Neural progenitor cell (in vitro differentiated cells): ENCODE measurements around the gene TMEM98. TPM values are rescaled to one million over a fixed set of nuclear protein-coding genes. Genes with fewer than 3 reads are reported as not detected.

Source experiments
- DNase-seq: peaks from one replicate; pipeline ENCODE4 v3.0.0-alpha.2; 2016; ENCODE audit warnings: low spot score
- H2AFZ ChIP-seq: fragments of 200-600 bp; sonication (generic); replicated peaks from 2 replicates; pipeline ENCODE4 v1.6.1; 2016; ENCODE audit warnings: antibody characterized with exemption
- H3F3A ChIP-seq: fragments of 200-600 bp; sonication (generic); 2 replicates; pipeline ENCODE4 v1.6.1; 2016; ENCODE audit warnings: antibody characterized with exemption, low read depth
- H3K27ac ChIP-seq: fragments of 200-600 bp; sonication (generic); 2 replicates; pipeline ENCODE4 v1.5.1; 2016; ENCODE audit warnings: mild to moderate bottlenecking
- H3K27me3 ChIP-seq: fragments of 200-600 bp; sonication (generic); 2 replicates; pipeline ENCODE4 v1.6.1; 2016; ENCODE audit warnings: mild to moderate bottlenecking, moderate library complexity
- H3K36me3 ChIP-seq: fragments of 200-600 bp; sonication (generic); 2 replicates; pipeline ENCODE4 v1.5.1; 2016
- H3K4me1 ChIP-seq: fragments of 200-600 bp; sonication (generic); 2 replicates; pipeline ENCODE4 v1.6.1; 2016; ENCODE audit warnings: mixed run types
- H3K4me2 ChIP-seq: fragments of 200-600 bp; sonication (generic); 2 replicates; pipeline ENCODE4 v1.6.1; 2016
- H3K4me3 ChIP-seq: fragments of 200-600 bp; sonication (generic); 2 replicates; pipeline ENCODE4 v1.5.1; 2016
- H3K79me2 ChIP-seq: fragments of 200-600 bp; sonication (generic); 2 replicates; pipeline ENCODE4 v1.6.1; 2016; ENCODE audit warnings: low read depth
- H3K9ac ChIP-seq: fragments of 200-600 bp; sonication (generic); 2 replicates; pipeline ENCODE4 v1.6.1; 2016
- H3K9me3 ChIP-seq: fragments of 200-600 bp; sonication (generic); 2 replicates; pipeline ENCODE4 v1.5.1; 2016; ENCODE audit warnings: low read depth
- H4K20me1 ChIP-seq: fragments of 200-600 bp; sonication (generic); 2 replicates; pipeline ENCODE4 v1.6.1; 2016; ENCODE audit warnings: low read depth
- H3K27ac Mint-ChIP-seq: 3 replicates; pipeline ENCODE4 v1.8.0; 2021; ENCODE audit warnings: mixed read lengths
- H3K27me3 Mint-ChIP-seq: 2 replicates; pipeline ENCODE4 v1.8.0; 2022; ENCODE audit warnings: low read depth, mild to moderate bottlenecking, inconsistent platforms, moderate library complexity, mixed read lengths; ENCODE audit not compliant: insufficient read depth
- H3K36me3 Mint-ChIP-seq: 3 replicates; pipeline ENCODE4 v1.8.0; 2021; ENCODE audit warnings: mixed read lengths
- H3K4me1 Mint-ChIP-seq: 3 replicates; pipeline ENCODE4 v1.8.0; 2021; ENCODE audit warnings: mixed read lengths
- H3K4me3 Mint-ChIP-seq: 3 replicates; pipeline ENCODE4 v1.8.0; 2021; ENCODE audit warnings: mild to moderate bottlenecking, moderate library complexity, mixed read lengths
- H3K9me3 Mint-ChIP-seq: 3 replicates; pipeline ENCODE4 v1.8.0; 2020; ENCODE audit warnings: mixed read lengths
- EZH2 ChIP-seq: fragments of 200-600 bp; sonication (generic); IDR thresholded peaks from 2 replicates; pipeline ENCODE4 v1.6.1; 2017; ENCODE audit warnings: antibody characterized with exemption, mild to moderate bottlenecking, moderate library complexity
- EZH2phosphoT487 ChIP-seq: fragments of 200-600 bp; sonication (generic); IDR thresholded peaks from 2 replicates; pipeline ENCODE4 v1.6.1; 2017; ENCODE audit warnings: antibody characterized with exemption
- total RNA-seq: library from RNA; depleted of rRNA; stranded (reverse); fragments of >200 nt; gene quantifications from 2 replicates; pipeline ENCODE4 v1.2.3, GENCODE V29; 2015; ENCODE audit warnings: low replicate concordance
- TF ChIP-seq, protein P1 (sequence below): fragments of 200-600 bp; sonication (generic); IDR thresholded peaks from 2 replicates; pipeline ENCODE4 v1.5.1; 2017; ENCODE audit warnings: antibody characterized with exemption, mild to moderate bottlenecking

TMEM98 gene
- total RNA-seq, 1 donor from 2014 or later, result 117 TPM

DNA sequence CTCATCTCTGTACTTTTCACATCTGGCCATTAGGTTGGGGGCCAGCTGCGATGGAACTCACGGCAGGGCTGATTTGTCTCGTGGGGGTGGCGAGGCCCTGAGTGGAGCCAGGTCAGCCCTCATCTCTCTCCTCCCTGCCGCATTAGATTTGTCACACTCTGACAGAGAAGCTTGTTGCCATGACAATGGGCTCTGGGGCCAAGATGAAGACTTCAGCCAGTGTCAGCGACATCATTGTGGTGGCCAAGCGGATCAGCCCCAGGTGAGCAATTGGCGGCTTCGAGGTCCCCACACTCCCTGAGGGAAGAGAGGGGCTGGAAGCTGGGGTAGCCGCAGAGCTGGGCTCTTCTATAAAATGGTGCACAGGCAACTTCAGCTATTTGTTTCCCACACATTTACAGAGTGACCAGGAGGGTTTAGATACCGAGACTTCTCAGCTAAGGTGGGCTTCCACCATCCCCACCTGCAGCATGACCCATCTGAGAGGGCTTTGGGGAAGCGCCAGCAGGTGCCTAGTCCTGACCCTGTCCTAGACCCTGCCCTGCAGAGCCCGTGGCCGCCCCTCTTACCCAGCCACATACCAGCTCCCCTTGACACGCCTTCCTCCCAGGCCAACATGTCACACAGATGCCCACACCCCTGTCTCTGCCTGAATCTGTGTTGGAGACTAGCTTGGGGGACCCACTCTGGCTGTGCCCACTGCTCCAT, 8.4 kb downstream of the TMEM98 start:
- H3K4me3 ChIP-seq, result no peak overlapping the region
- H3K79me2 ChIP-seq, result peaks cover 10% of the 10 kb centered on the region
- H3K4me1 ChIP-seq, result peaks cover 10% of the 10 kb centered on the region
- no peak overlapping the region for H3K9ac ChIP-seq
- H3K27ac ChIP-seq, result no peak overlapping the region
- no peaks in the 10 kb centered on the region for H3K27me3 ChIP-seq
- Mint-ChIP-seq H3K36me3 (peaks cover 49% of the 10 kb centered on the region), H3K9me3 (peaks cover 1% of the 10 kb centered on the region), H3K4me3 (peak overlapping the region; percentile 59), H3K27ac (peak overlapping the region; percentile 65), H3K27me3 (no peaks in the 10 kb centered on the region), H3K4me1 (peaks cover 34% of the 10 kb centered on the region)
- H2AFZ ChIP-seq, result no peak overlapping the region
- no peaks in the 10 kb centered on the region for H3K9me3 ChIP-seq
- no peak overlapping the region for H3K4me2 ChIP-seq
- H3K36me3 ChIP-seq, result peaks cover 6% of the 10 kb centered on the region
- peaks cover 9% of the 10 kb centered on the region for H3F3A ChIP-seq
- peaks cover 24% of the 10 kb centered on the region for H4K20me1 ChIP-seq
- no peak for TF ChIP-seq EZH2
- no peak for TF ChIP-seq EZH2phosphoT487
- TF ChIP-seq, protein P1, sequence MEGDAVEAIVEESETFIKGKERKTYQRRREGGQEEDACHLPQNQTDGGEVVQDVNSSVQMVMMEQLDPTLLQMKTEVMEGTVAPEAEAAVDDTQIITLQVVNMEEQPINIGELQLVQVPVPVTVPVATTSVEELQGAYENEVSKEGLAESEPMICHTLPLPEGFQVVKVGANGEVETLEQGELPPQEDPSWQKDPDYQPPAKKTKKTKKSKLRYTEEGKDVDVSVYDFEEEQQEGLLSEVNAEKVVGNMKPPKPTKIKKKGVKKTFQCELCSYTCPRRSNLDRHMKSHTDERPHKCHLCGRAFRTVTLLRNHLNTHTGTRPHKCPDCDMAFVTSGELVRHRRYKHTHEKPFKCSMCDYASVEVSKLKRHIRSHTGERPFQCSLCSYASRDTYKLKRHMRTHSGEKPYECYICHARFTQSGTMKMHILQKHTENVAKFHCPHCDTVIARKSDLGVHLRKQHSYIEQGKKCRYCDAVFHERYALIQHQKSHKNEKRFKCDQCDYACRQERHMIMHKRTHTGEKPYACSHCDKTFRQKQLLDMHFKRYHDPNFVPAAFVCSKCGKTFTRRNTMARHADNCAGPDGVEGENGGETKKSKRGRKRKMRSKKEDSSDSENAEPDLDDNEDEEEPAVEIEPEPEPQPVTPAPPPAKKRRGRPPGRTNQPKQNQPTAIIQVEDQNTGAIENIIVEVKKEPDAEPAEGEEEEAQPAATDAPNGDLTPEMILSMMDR, result no peak
- DNase-seq, result no peak

DNA sequence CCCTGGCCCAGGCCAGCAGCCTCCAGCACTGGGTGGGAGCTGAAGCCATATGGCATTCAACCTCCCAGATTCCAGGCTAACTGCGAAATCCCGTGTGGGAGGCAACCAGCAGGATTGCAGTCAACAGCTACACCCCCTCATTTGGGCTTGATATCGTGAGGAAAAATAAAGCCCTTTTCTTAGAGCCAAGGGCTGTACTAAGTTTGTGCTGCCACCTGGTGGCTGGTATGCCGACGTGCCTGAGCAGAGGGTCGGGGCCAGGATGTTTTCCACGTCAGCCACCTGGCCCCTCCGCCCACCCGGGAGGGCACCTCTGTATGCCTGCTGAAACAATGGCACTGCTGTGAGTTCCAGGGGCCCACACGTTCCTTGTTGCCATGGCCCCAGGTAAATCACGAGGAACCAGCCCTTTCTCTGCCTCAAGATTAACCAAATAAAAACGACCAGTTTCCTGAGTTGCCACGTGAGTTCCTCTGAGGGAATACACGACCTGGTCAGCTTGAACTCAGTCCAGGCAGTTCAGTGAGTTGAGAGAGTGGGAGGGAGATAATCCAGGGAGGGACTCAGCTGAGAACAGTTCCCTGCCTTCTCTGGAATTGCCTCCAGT, 9.0 kb downstream of the TMEM98 start:
- H2AFZ ChIP-seq, result no peak overlapping the region
- no peaks in the 10 kb centered on the region for H3K27me3 Mint-ChIP-seq
- no peaks in the 10 kb centered on the region for H3K9me3 ChIP-seq
- H3K4me3 Mint-ChIP-seq, result no peak overlapping the region
- peak; percentile 94 for DNase-seq
- H3K27me3 ChIP-seq, result no peaks in the 10 kb centered on the region
- peaks cover 10% of the 10 kb centered on the region for H3K4me1 ChIP-seq
- peaks cover 5% of the 10 kb centered on the region for H3K79me2 ChIP-seq
- H3F3A ChIP-seq, result peaks cover 9% of the 10 kb centered on the region
- H3K4me2 ChIP-seq, result peak overlapping the region; percentile 14
- no peak overlapping the region for H3K4me3 ChIP-seq
- no peak overlapping the region for H3K9ac ChIP-seq
- peak overlapping the region; percentile 46 for H3K27ac ChIP-seq
- peaks cover 34% of the 10 kb centered on the region for H3K4me1 Mint-ChIP-seq
- peaks cover 6% of the 10 kb centered on the region for H3K36me3 ChIP-seq
- H3K36me3 Mint-ChIP-seq, result peaks cover 47% of the 10 kb centered on the region
- H3K27ac Mint-ChIP-seq, result peak overlapping the region; percentile 87
- peaks cover 3% of the 10 kb centered on the region for H3K9me3 Mint-ChIP-seq
- TF ChIP-seq EZH2 (no peak), EZH2phosphoT487 (no peak)
- TF ChIP-seq, protein P1, result peak; percentile 94
- peaks cover 24% of the 10 kb centered on the region for H4K20me1 ChIP-seq

DNA sequence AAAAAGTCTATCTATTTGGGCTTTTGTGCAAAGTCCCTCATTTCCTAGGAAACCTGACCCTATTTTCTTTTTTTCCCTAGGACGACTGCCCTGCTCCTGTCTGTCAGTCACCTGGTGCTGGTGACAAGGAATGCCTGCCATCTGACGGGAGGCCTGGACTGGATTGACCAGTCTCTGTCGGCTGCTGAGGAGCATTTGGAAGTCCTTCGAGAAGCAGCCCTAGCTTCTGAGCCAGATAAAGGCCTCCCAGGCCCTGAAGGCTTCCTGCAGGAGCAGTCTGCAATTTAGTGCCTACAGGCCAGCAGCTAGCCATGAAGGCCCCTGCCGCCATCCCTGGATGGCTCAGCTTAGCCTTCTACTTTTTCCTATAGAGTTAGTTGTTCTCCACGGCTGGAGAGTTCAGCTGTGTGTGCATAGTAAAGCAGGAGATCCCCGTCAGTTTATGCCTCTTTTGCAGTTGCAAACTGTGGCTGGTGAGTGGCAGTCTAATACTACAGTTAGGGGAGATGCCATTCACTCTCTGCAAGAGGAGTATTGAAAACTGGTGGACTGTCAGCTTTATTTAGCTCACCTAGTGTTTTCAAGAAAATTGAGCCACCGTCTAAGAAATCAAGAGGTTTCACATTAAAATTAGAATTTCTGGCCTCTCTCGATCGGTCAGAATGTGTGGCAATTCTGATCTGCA, 12.9 kb downstream of the TMEM98 start:
- Mint-ChIP-seq H3K27ac (no peak overlapping the region), H3K36me3 (peaks cover 31% of the 10 kb centered on the region), H3K4me3 (no peak overlapping the region), H3K27me3 (peaks cover 2% of the 10 kb centered on the region), H3K4me1 (peaks cover 16% of the 10 kb centered on the region), H3K9me3 (peaks cover 3% of the 10 kb centered on the region)
- no peak overlapping the region for H3K4me2 ChIP-seq
- DNase-seq, result no peak
- no peak overlapping the region for H3K4me3 ChIP-seq
- no peak overlapping the region for H3K9ac ChIP-seq
- no peaks in the 10 kb centered on the region for H3K27me3 ChIP-seq
- H3K4me1 ChIP-seq, result peaks cover 10% of the 10 kb centered on the region
- TF ChIP-seq EZH2 (no peak), EZH2phosphoT487 (no peak)
- TF ChIP-seq, protein P1, result no peak
- no peaks in the 10 kb centered on the region for H3K79me2 ChIP-seq
- H3K36me3 ChIP-seq, result peaks cover 6% of the 10 kb centered on the region
- peaks cover 8% of the 10 kb centered on the region for H3F3A ChIP-seq
- H4K20me1 ChIP-seq, result peaks cover 9% of the 10 kb centered on the region
- no peak overlapping the region for H3K27ac ChIP-seq
- H3K9me3 ChIP-seq, result no peaks in the 10 kb centered on the region
- no peak overlapping the region for H2AFZ ChIP-seq
